Peyer's patch (tissue), 4 donors: ENCODE data around the gene SOX6. TPM values are rescaled to one million over a fixed set of nuclear protein-coding genes. Genes with fewer than 3 reads are reported as not detected.
"Not testable (repeated sequence)": the region's sequence is repeated elsewhere in the genome, so short reads cannot be mapped to it uniquely, and the experiment has no call there.

Experiments used
- DNase-seq, 3 donors: peaks; one replicate each; pipeline ENCODE4 v3.0.0-alpha.2; 2017 to 2019
- H3K27ac ChIP-seq, 4 donors: fragments of 200-600 bp; sonication (generic); one replicate each; pipeline ENCODE4 v1.5.1; 2016 to 2019
- H3K27me3 ChIP-seq, 2 donors: fragments of 200-600 bp; sonication (generic); one replicate each; pipeline ENCODE4 v1.5.1; 2019
- H3K36me3 ChIP-seq, 3 donors: fragments of 200-600 bp; sonication (generic); one replicate each; pipeline ENCODE4 v1.5.1; 2016 to 2019
- H3K4me1 ChIP-seq, 4 donors: fragments of 200-600 bp; sonication (generic); one replicate each; pipeline ENCODE4 v1.5.1; 2016 to 2019
- H3K4me3 ChIP-seq, 4 donors: fragments of 200-600 bp; sonication (generic); 1 replicate in 3 of 4; 2 replicates in 1 of 4; pipeline ENCODE4 v1.5.1; 2016 to 2019; ENCODE audit warnings: mild to moderate bottlenecking in 1 of 4
- H3K9me3 ChIP-seq, 4 donors: fragments of 200-600 bp; sonication (generic); one replicate each; pipeline ENCODE4 v1.5.1; 2016 to 2019; ENCODE audit warnings: mild to moderate bottlenecking in 1 of 4
- CTCF ChIP-seq, 6 experiments: fragments of 450-650 bp in 4 of 6; fragments of 200-600 bp in 2 of 6; sonication (generic) in 1 of 6; IDR thresholded peaks; one replicate each; pipeline ENCODE4 v1.5.1; 2017 to 2019; ENCODE audit warnings: antibody characterized with exemption in 6 of 6, mild to moderate bottlenecking in 3 of 6, moderate library complexity in 1 of 6
- POLR2A ChIP-seq, 2 donors: fragments of 450-650 bp; IDR thresholded peaks; one replicate each; pipeline ENCODE4 v1.5.1; 2017; ENCODE audit warnings: antibody characterized with exemption in 2 of 2, mild to moderate bottlenecking in 2 of 2, moderate library complexity in 2 of 2
- total RNA-seq, 4 donors: library from RNA; depleted of rRNA; stranded (reverse); fragments of >200 nt; gene quantifications; one replicate each; pipeline ENCODE4 v1.1.0, GENCODE V29; 2016

Gene SOX6
- total RNA-seq, 4 donors from 2014 or later, result 144 to 205 (median 161) TPM

- Histone ChIP-seq H3K27me3 (no peaks in the 10 kb centered on the region), H3K9me3 (no peaks in the 10 kb centered on the region), H3K4me1 (peaks cover 0 to 4% (median 0%) of the 10 kb centered on the region in 4 donors), H3K4me3 (no peak overlapping the region), H3K27ac (no peak overlapping the region), H3K36me3 (no peaks in the 10 kb centered on the region)
- TF ChIP-seq CTCF (IDR thresholded peaks at IDR 0.05) (no peak), POLR2A (IDR thresholded peaks at IDR 0.05) (no peak)
- DNase-seq, result no peak
Observed at GRCh38 chr11:16078936-16079335, 277.4 kb downstream of the SOX6 start.

DNA sequence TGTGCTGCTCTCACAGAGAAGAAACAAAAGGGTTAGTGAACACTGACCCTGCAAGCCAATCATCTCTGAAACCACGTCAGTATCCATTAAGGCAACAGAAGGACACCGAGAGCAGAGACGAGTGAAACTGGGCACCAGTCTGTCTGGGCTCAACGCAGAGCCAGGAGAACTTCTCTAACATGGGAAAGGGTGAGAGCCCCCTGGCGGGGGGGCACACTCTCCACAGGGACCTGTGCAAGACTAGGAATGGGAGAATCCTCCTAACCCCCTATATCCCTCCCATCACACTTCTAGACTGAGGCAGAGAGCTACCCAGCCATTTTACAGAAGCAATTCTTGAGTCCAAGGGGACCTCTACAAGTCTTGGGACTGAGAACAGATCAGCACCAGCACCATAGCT lies 285.8 kb downstream of the SOX6 start:
- H3K4me3 ChIP-seq, result no peak overlapping the region
- no peaks in the 10 kb centered on the region for H3K9me3 ChIP-seq
- no peaks in the 10 kb centered on the region for H3K36me3 ChIP-seq
- no peak overlapping the region for H3K27ac ChIP-seq
- DNase-seq, result no peak
- no peaks in the 10 kb centered on the region for H3K27me3 ChIP-seq
- no peak for TF ChIP-seq CTCF (IDR thresholded peaks at IDR 0.05)
- TF ChIP-seq POLR2A (IDR thresholded peaks at IDR 0.05), result no peak
- H3K4me1 ChIP-seq, result no peaks in the 10 kb centered on the region

DNA sequence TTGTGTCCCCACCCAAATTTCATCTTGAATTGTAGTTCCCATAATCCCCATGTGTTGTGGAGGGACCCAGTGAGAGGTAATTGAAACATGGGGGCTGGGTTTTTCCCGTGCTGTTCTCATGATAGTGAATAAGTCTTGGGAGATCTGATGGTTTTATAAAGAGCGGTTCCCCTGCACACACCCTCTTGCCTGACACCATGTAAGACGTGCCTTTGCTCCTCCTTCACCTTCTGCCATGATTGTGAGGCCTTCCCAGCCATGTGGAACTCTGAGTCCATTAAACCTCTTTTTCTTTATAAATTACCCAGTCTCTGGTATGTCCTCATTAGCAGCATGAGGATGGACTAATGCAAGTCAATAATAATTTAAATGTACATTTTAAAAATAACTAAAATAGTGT lies 289.1 kb downstream of the SOX6 start:
- not testable (repeated sequence) for DNase-seq, H3K4me3 ChIP-seq, H3K36me3 ChIP-seq, H3K9me3 ChIP-seq, H3K27ac ChIP-seq, H3K27me3 ChIP-seq, H3K4me1 ChIP-seq

DNA sequence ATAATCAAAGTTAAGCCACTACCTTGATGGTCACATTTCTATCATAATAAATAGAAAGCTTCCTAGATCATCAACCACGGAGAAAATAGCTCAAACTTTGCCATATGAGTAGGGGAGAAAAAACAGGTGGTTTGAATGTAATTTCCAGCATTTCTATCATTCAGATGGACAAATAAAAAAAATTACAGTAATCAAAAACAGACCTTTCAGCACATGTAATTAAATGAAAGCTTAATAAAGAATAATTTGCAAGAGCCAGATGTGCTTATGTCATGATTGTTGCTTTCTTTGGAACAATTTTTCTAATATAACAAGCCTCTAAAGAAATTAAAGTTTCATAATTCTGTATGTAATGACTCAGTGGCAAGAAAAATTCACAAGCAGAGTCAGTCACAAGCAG lies 297.0 kb downstream of the SOX6 start:
- H3K4me3 ChIP-seq, result no peak overlapping the region
- no peak for DNase-seq
- H3K27me3 ChIP-seq, result no peaks in the 10 kb centered on the region

GRCh38 chr11:16058671-16059070 lies 297.7 kb downstream of the SOX6 start:
- H3K27me3 ChIP-seq, result no peaks in the 10 kb centered on the region
- TF ChIP-seq CTCF (IDR thresholded peaks at IDR 0.05) (no peak), POLR2A (IDR thresholded peaks at IDR 0.05) (no peak)
- no peaks in the 10 kb centered on the region for H3K9me3 ChIP-seq
- H3K27ac ChIP-seq, result no peak overlapping the region
- H3K4me3 ChIP-seq, result no peak overlapping the region
- H3K4me1 ChIP-seq, result no peaks in the 10 kb centered on the region
- H3K36me3 ChIP-seq, result no peaks in the 10 kb centered on the region
- no peak for DNase-seq

More for the DNA sequence above, 297.0 kb downstream of the SOX6 start:
- Histone ChIP-seq H3K27ac (no peak overlapping the region), H3K9me3 (no peaks in the 10 kb centered on the region), H3K4me1 (no peaks in the 10 kb centered on the region), H3K36me3 (no peaks in the 10 kb centered on the region)
- TF ChIP-seq CTCF (IDR thresholded peaks at IDR 0.05), result no peak
- no peak for TF ChIP-seq POLR2A (IDR thresholded peaks at IDR 0.05)

DNA sequence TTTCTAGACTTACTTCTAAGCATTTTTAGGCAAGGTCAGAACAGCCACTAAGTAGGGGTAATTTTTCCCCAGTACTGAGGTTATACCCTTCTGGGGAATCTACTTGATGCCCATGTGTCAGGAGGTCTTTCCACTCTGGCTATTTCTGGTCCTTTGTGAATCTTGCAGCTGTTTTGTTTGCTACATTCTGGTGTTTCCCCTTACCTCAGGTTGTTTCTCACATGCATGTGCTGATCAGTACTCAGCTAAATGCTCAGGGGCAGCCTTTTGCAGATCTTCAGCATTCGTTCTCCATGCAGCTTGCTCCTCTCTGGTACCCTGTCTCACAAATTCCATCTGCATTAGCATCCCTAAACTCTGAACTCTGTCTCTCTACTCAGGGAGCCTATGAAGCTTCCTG lies 303.6 kb downstream of the SOX6 start:
- peaks cover 0 to 10% (median 0%) of the 10 kb centered on the region in 3 donors for H3K36me3 ChIP-seq
- TF ChIP-seq POLR2A (IDR thresholded peaks at IDR 0.05), result no peak
- TF ChIP-seq CTCF (IDR thresholded peaks at IDR 0.05), result no peak
- H3K4me1 ChIP-seq, result no peaks in the 10 kb centered on the region
- H3K27ac ChIP-seq, result no peak overlapping the region
- no peak overlapping the region for H3K4me3 ChIP-seq
- no peaks in the 10 kb centered on the region for H3K27me3 ChIP-seq
- no peak for DNase-seq
- H3K9me3 ChIP-seq, result no peaks in the 10 kb centered on the region
